IPS-18a (cell line): Measurements from ENCODE around the gene IMMP2L.

Experiments used
- H3K27ac ChIP-seq: one replicate; pipeline ENCODE4 v1.5.1; 2013; ENCODE audit warnings: low read length
- H3K27me3 ChIP-seq: one replicate; pipeline ENCODE4 v1.6.1; 2013; ENCODE audit warnings: mild to moderate bottlenecking, low read length; ENCODE audit not compliant: control insufficient read depth, insufficient read depth
- H3K36me3 ChIP-seq: one replicate; pipeline ENCODE4 v1.6.1; 2013; ENCODE audit warnings: low read depth, low read length; ENCODE audit not compliant: control insufficient read depth
- H3K4me1 ChIP-seq: one replicate; pipeline ENCODE4 v1.6.1; 2013; ENCODE audit warnings: low read depth, low read length; ENCODE audit not compliant: control insufficient read depth
- H3K4me3 ChIP-seq: one replicate; pipeline ENCODE4 v1.5.1; 2013; ENCODE audit warnings: low read length
- H3K9ac ChIP-seq: one replicate; pipeline ENCODE4 v1.6.1; 2013; ENCODE audit warnings: mild to moderate bottlenecking, low read length, moderate library complexity
- H3K9me3 ChIP-seq: one replicate; pipeline ENCODE4 v1.6.1; 2013; ENCODE audit warnings: low read depth, low read length; ENCODE audit not compliant: control insufficient read depth

IMMP2L gene

GRCh38 chr7:111242141-111242755 lies 320.0 kb downstream of the IMMP2L start:
- Histone ChIP-seq H3K4me1 (peaks cover 12% of the 10 kb centered on the region), H3K4me3 (no peak overlapping the region), H3K27ac (no peak overlapping the region), H3K9ac (no peak overlapping the region), H3K9me3 (no peaks in the 10 kb centered on the region), H3K36me3 (no peaks in the 10 kb centered on the region), H3K27me3 (no peaks in the 10 kb centered on the region)

- Histone ChIP-seq H3K4me3 (no peak overlapping the region), H3K36me3 (no peaks in the 10 kb centered on the region), H3K27ac (no peak overlapping the region)
Observed at GRCh38 chr7:111240371-111240770, 321.9 kb downstream of the IMMP2L start.

GRCh38 chr7:111239437-111239836 lies 322.9 kb downstream of the IMMP2L start:
- H3K27me3 ChIP-seq = no peaks in the 10 kb centered on the region
- no peaks in the 10 kb centered on the region for H3K9me3 ChIP-seq
- H3K9ac ChIP-seq = no peak overlapping the region
- no peak overlapping the region for H3K4me3 ChIP-seq
- no peak overlapping the region for H3K27ac ChIP-seq
- no peaks in the 10 kb centered on the region for H3K36me3 ChIP-seq
- H3K4me1 ChIP-seq = peaks cover 12% of the 10 kb centered on the region

More at GRCh38 chr7:111240371-111240770, 321.9 kb downstream of the IMMP2L start:
- no peak overlapping the region for H3K9ac ChIP-seq
- no peaks in the 10 kb centered on the region for H3K27me3 ChIP-seq
- H3K9me3 ChIP-seq = no peaks in the 10 kb centered on the region
- H3K4me1 ChIP-seq = peaks cover 12% of the 10 kb centered on the region

DNA sequence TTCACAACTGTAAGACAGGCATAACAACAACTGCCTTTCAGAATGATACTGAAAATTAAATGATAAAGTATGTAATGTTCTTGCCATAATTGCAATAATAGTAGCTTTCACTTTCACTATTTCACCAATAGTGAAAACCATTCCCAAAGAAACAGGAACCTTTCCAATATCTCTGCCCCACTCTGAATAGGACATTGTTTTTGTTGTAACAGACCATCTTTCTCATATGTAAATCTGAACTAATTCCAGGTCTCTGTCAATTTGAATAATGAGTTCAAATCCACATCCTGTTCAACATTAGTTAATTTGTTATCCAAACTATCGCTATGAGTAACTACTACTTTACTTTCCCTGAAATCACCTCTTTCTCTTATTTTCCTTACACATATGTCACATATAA lies 323.4 kb downstream of the IMMP2L start:
- no peaks in the 10 kb centered on the region for H3K9me3 ChIP-seq
- peaks cover 12% of the 10 kb centered on the region for H3K4me1 ChIP-seq
- no peaks in the 10 kb centered on the region for H3K36me3 ChIP-seq
- H3K27me3 ChIP-seq = no peaks in the 10 kb centered on the region
- H3K27ac ChIP-seq = no peak overlapping the region
- H3K4me3 ChIP-seq = no peak overlapping the region
- no peak overlapping the region for H3K9ac ChIP-seq

GRCh38 chr7:111235709-111236108 lies 326.6 kb downstream of the IMMP2L start:
- H3K9ac ChIP-seq = no peak overlapping the region
- no peaks in the 10 kb centered on the region for H3K27me3 ChIP-seq
- no peak overlapping the region for H3K4me3 ChIP-seq
- H3K36me3 ChIP-seq = no peaks in the 10 kb centered on the region
- no peaks in the 10 kb centered on the region for H3K9me3 ChIP-seq
- H3K4me1 ChIP-seq = peaks cover 7% of the 10 kb centered on the region
- H3K27ac ChIP-seq = no peak overlapping the region

GRCh38 chr7:111232249-111233084 lies 329.8 kb downstream of the IMMP2L start:
- Histone ChIP-seq H3K9me3 (no peaks in the 10 kb centered on the region), H3K27ac (no peak overlapping the region), H3K4me3 (no peak overlapping the region), H3K9ac (no peak overlapping the region), H3K4me1 (no peaks in the 10 kb centered on the region), H3K36me3 (no peaks in the 10 kb centered on the region), H3K27me3 (no peaks in the 10 kb centered on the region)

- no peaks in the 10 kb centered on the region for H3K4me1 ChIP-seq
- no peaks in the 10 kb centered on the region for H3K9me3 ChIP-seq
- no peak overlapping the region for H3K9ac ChIP-seq
- H3K4me3 ChIP-seq = no peak overlapping the region
- H3K36me3 ChIP-seq = no peaks in the 10 kb centered on the region
- H3K27me3 ChIP-seq = no peaks in the 10 kb centered on the region
- H3K27ac ChIP-seq = no peak overlapping the region
Observed at GRCh38 chr7:111229916-111230315, 332.4 kb downstream of the IMMP2L start.

- H3K9ac ChIP-seq = no peak overlapping the region
- H3K4me1 ChIP-seq = no peaks in the 10 kb centered on the region
- no peaks in the 10 kb centered on the region for H3K36me3 ChIP-seq
- H3K27me3 ChIP-seq = no peaks in the 10 kb centered on the region
- no peak overlapping the region for H3K27ac ChIP-seq
- no peak overlapping the region for H3K4me3 ChIP-seq
- no peaks in the 10 kb centered on the region for H3K9me3 ChIP-seq
Observed at GRCh38 chr7:111229181-111229740, 333.0 kb downstream of the IMMP2L start.

DNA sequence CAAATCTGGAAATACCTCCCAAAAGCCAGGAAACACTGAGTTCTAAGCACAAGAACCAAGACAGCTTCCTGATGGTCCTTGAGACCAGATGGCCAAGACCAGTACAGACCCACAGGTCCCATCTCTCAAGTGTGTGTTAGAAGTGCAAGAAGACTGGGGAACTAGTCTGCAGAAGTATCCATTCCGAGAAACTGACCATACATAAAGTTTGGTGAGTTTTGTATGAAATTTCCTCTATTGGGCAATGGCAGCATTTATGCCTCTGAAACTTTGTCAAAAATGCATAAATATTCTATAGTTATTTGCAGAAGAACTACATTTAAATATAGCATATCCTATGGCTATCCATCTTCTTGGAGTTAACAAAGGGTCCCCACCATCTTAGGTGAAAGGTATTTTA lies 333.9 kb downstream of the IMMP2L start:
- no peak overlapping the region for H3K9ac ChIP-seq
- no peaks in the 10 kb centered on the region for H3K27me3 ChIP-seq
- H3K27ac ChIP-seq = no peak overlapping the region
- H3K4me1 ChIP-seq = no peaks in the 10 kb centered on the region
- H3K9me3 ChIP-seq = no peaks in the 10 kb centered on the region
- no peak overlapping the region for H3K4me3 ChIP-seq
- no peaks in the 10 kb centered on the region for H3K36me3 ChIP-seq

GRCh38 chr7:111226800-111227199 lies 335.5 kb downstream of the IMMP2L start:
- Histone ChIP-seq H3K4me1 (no peaks in the 10 kb centered on the region), H3K27me3 (no peaks in the 10 kb centered on the region)

GRCh38 chr7:111224354-111225231 lies 337.7 kb downstream of the IMMP2L start:
- Histone ChIP-seq H3K9me3 (no peaks in the 10 kb centered on the region), H3K4me1 (no peaks in the 10 kb centered on the region)

More at GRCh38 chr7:111226800-111227199, 335.5 kb downstream of the IMMP2L start:
- Histone ChIP-seq H3K36me3 (no peaks in the 10 kb centered on the region), H3K27ac (no peak overlapping the region), H3K9ac (no peak overlapping the region), H3K9me3 (no peaks in the 10 kb centered on the region), H3K4me3 (no peak overlapping the region)

More at GRCh38 chr7:111224354-111225231, 337.7 kb downstream of the IMMP2L start:
- Histone ChIP-seq H3K36me3 (no peaks in the 10 kb centered on the region), H3K4me3 (no peak overlapping the region), H3K27ac (no peak overlapping the region), H3K9ac (no peak overlapping the region), H3K27me3 (no peaks in the 10 kb centered on the region)
